GM12873 (cell line): ENCODE results near the gene NRXN3.

Experiments used
- TF ChIP-seq, protein P1 (sequence below): IDR thresholded peaks from 2 replicates; pipeline ENCODE4 v1.5.1; 2012; ENCODE audit warnings: low read depth, mild to moderate bottlenecking, moderate library complexity, low read length, control low read depth; ENCODE audit not compliant: insufficient read depth; ENCODE audit errors: missing control alignments

Gene NRXN3

GRCh38 chr14:79516009-79516408, 1345.8 kb downstream of the NRXN3 start:
- TF ChIP-seq, protein P1, sequence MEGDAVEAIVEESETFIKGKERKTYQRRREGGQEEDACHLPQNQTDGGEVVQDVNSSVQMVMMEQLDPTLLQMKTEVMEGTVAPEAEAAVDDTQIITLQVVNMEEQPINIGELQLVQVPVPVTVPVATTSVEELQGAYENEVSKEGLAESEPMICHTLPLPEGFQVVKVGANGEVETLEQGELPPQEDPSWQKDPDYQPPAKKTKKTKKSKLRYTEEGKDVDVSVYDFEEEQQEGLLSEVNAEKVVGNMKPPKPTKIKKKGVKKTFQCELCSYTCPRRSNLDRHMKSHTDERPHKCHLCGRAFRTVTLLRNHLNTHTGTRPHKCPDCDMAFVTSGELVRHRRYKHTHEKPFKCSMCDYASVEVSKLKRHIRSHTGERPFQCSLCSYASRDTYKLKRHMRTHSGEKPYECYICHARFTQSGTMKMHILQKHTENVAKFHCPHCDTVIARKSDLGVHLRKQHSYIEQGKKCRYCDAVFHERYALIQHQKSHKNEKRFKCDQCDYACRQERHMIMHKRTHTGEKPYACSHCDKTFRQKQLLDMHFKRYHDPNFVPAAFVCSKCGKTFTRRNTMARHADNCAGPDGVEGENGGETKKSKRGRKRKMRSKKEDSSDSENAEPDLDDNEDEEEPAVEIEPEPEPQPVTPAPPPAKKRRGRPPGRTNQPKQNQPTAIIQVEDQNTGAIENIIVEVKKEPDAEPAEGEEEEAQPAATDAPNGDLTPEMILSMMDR = no peak

- TF ChIP-seq, protein P1 = no peak
Observed at GRCh38 chr14:79525416-79525815, 1355.2 kb downstream of the NRXN3 start.

DNA sequence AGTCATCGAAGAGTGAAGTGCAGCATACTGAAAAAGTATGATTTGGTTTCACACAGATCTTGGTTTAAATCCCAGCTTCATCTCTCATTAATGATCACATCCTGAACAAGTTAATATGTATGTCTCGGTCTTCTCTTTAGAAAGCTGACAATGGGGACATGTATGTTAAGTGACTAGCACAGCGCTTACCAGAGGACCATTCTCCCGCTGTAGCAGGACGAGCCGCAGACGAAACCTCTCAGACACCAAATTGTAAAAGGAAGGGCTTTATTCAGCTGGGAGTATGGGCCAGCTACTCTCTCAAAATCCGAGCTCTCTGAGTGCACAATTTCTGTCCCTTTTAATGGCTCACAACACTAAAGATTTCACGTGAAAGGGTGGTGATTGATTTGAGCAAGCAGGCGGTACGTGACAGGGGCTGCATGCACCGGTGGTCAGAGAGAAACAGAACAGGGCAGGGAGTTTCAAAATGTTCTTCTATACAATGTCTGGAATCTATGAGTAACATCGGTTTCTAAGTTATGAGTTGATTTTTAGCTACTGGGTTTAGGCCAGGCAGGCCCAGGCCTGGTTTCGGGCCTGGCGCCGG, 1358.7 kb downstream of the NRXN3 start:
- TF ChIP-seq, protein P1 = no peak

DNA sequence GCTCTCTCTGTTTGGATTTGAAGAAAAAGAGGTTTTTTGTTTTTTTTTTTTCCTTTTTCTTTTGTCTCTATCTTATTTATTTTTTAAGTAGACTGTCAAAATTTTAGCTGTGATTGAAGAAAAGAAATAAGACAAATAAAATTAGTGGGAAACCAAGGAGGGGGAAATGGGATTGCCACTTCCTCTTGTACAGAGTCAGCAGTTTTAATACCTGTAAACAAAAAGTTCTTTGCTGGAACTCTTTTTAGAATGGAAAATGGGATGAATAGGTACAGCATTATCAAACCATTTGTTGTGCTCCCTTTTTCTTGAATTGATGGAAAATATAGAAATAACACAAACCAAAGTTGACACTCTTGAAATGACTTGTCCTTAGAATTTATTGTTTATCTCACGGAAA, 1360.4 kb downstream of the NRXN3 start:
- TF ChIP-seq, protein P1 = no peak

GRCh38 chr14:79534703-79535353, 1364.7 kb downstream of the NRXN3 start:
- TF ChIP-seq, protein P1 = no peak

GRCh38 chr14:79540394-79540793, 1370.2 kb downstream of the NRXN3 start:
- TF ChIP-seq, protein P1 = no peak

DNA sequence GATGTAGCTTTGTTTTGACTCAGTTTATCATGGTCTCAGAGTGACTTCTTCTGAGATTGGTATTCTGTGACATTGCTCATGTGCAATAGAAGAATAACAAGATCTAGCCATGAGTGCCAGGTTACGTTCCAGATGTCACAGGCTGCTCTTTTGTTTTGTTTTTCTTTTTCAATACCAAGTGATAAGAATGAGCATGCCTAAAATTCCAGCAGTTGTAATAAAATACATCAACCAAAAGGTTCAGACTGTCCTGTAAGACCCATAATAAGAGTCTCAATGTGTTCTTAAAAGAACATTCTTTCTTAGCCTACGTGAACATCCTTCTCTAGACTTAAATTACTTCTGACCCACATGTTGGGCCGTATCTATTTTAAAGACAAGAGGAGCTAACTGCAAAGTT, 1371.9 kb downstream of the NRXN3 start:
- TF ChIP-seq, protein P1 = no peak
